Left hindlimb (tissue), 1 donor: Measurements from ENCODE around the gene CRAT.
"Not testable (repeated sequence)": the region's sequence is repeated elsewhere in the genome, so short reads cannot be mapped to it uniquely, and the experiment has no call there.

Experiments
- DNase-seq: peaks from one replicate; pipeline ENCODE4 v3.0.0-alpha.2; 2018

CRAT gene

DNA sequence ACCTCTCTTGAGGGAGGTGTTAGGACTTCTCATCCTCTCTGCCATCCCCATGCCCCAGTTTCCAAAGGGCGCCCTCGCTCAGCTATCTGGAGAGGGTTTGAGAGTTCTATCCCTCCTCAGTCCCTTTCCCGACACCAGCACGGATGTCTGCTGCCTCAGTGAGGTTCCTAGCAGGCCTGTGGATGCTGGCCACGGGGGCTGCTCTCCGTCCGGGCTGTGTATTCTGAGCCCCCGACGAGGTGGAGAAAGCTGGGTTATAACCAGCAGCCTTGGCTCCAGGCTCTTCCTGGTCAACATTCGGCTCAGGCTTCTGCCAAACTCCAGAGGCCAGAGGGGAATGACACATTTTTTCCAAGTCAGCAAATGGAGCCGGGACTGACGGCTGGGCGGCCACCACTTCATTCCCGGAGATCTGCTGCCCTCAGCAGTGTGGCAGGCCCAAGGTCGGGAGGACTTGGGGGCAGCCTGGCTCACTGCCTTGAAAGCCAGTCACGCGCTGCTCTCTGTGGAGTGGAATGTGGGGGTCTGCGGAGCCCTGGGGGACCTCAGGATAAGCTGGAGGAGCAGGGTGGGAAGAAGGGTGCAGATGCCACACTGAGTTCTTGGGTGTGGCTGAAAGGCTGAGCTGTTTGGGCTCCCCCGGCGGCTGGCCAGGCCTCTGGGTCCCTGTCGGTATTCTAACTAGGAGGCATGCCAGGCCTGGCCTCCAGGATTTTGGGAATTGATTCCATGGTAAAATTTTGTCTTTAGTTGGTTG, 28.1 kb upstream of the CRAT start:
- peak; percentile 80 for DNase-seq

DNA sequence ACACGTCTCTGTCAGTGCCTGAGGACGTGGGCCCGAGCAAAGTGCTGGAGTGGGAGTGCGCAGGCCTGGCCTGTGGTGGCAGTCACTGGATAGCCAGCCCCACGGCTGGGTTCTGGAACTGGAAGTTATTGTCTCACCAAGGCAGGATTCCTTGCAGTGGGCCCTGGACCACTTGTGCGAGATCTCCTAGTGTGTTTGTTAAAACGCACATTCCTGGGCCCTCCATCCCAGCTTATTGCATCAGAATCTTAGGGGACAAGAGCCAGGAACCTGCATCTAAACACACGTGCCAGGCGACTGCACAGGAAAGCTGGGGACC, 27.5 kb upstream of the CRAT start:
- no peak for DNase-seq

DNA sequence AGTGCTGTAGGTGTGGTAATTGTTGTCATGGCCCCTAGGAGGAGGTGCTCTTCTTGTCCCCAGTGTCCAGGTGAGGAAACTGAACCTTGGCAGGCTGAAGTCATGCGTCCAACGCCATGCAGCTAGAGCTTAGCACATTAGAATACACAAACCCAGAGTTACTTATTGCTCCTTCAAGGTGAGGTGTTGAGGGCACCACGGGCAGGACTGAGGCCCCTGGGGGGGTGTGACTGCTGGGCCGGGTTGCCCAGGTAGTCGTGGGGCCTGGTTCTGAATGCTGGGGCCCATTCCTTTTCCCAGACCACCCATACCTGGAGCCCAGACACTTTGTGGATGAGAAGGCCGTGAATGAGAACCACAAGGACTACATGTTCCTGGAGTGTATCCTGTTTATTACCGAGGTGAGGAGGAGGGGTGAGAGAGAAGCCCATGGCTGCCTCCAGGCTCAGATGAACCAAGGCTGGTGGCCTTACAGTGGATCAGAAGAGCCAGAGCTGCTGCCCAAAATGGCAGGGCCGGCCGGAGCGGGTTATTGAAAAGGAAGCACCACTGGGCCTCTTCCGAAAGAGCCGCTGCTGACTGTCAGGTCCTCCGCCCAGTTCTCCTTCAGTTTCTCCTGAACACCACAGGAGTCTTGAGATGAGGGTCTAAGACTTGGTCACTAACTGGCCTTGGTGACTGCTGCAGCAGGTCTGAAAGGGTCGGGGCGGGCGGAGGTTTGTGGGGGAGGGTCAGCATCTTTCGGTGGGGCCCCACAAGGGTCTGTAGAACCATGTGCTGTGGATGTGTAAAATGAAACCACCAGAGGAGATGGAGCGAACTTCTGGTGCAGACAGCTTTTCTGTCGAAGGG, 26.9 kb upstream of the CRAT start:
- no peak for DNase-seq

DNA sequence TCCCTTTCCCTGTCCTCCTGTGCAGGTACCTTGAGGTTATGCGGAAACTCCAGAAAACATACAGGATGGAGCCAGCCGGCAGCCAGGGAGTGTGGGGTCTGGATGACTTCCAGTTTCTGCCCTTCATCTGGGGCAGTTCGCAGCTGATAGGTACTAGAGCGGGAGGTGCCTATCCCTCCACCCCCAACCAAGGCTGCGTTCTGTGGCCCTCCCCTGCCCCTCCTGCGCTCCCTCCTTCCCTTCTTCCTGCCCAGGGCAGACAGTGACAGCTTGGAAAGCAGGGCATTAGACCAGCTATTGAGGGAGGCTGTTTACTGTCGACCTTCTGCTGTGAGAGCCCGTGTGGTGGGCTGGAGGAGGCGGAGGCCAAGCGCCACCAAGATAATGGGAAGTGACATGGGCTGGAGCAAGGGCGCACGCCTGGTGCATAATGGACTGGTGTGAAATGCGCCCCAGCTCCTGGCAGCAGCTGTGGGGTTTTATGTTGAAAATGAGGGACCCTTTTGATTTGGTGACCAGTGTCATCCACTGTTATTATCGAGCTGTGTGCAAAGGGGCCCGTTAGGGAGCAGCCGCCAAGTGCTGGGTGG, 25.9 kb upstream of the CRAT start:
- no peak for DNase-seq

DNA sequence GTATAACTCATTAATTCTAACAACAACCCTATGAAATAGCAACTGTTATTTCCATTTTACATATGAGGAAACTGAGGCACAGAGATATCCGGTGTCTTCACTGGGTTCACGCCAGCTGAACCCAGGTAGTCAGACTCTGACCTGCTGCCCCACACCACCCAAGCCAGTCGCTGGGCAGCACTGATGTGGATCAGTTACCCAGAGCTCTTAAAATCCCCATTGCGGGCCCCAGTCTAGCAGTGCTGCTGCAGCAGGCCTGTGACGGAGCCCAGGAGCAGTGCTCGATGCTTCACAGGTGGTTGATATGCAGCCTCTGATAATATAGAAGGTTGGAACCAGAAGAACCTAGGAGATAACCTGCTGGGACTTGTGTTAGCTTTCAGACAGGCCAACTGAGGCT, 24.9 kb upstream of the CRAT start:
- no peak for DNase-seq

DNA sequence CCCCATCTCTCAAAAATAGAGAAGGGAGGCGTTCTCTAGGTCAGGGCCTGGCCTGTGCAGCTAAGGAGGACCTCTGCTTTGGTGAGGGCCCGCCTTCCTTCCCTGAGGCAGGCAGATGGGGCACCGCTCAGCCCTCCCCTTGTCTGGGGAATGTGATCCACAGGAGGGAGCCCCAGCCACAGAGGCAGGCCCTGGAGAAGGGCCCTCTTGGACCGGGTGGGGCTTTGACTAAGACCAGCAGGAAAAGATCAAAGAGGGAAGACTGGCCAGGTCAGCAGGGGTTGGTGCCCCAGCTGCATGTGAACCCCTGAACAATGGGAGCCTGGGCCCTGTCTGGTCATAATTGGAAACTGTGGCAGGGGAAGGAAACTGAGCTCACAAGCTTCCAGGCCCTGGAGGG, 22.5 kb upstream of the CRAT start:
- no peak for DNase-seq

DNA sequence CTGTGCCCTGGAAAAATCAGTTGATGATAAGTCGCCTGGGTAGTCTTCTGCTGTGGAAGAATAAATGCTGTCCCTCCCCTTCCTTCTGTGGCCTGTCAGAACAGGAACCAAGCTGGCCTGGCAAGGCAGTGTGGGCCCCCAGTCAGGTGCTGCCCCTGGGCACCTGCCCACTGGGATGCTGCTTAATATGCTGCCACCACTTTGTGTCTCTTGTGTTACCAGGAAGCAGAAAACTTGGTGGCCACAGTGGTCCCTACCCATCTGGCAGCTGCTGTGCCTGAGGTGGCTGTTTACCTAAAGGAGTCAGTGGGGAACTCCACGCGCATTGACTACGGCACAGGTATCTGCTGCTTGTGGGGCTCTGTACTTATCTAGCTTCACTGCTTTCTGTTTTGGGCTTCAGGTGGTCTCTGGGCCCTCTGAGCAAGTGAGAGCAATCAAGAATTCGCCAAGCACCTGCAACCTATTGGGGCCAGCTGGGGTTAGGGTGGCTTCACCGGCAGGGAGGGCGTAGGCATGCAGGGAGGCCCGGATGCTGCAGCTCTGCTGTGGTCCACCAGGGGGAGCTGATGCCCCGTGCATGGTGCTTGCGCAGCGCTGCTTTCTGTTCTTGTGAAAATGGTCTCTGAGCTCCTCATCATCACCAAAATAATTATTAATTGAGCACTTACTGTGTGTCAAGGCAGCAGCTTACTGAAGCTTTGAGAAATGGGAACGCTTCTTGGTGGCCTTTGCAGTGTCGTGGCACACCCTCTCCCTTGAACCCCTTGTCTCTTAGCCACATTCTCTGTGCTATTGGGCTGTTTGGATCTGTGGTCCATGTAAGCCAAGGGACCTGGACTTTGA, 20.9 kb upstream of the CRAT start:
- DNase-seq, result peak; percentile 85

DNA sequence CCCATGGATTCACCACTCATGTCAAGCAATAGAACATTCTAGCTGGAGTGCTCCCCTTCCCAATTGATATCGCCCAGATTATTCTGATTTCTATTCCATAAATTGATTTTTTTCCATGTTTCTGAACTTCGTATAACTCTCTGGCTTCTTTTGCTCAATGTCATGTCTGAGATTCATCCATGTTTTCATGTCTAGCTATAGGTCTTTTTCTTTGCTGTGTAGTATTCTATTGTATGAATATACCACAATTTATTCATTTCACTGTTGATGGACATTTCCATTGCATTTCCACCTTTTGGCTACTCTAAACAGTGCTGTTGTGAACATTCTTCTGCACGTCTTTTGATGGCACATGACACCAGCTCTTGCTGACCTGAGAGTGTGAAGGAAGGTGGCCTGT, 20.2 kb upstream of the CRAT start:
- DNase-seq, result no peak

DNA sequence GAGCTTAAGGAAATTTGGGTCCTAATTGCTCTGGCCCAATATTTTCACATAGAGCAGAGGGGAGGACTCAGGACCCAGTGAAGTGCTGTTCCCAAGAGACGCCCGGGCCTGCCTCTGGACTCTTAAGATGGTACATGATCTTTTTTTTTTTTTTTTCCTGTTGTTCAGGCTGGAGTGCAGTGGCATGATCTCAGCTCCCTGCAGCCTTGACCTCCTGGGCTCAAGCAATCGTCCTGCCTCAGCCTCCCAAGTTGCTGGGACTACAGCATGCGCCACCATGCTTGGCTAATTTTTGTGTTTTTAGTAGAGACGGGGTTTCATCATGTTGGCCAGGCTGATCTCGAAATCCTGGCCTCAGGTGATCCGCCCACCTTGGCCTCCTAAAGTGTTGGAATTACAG, 19.7 kb upstream of the CRAT start:
- DNase-seq, result not testable (repeated sequence)

DNA sequence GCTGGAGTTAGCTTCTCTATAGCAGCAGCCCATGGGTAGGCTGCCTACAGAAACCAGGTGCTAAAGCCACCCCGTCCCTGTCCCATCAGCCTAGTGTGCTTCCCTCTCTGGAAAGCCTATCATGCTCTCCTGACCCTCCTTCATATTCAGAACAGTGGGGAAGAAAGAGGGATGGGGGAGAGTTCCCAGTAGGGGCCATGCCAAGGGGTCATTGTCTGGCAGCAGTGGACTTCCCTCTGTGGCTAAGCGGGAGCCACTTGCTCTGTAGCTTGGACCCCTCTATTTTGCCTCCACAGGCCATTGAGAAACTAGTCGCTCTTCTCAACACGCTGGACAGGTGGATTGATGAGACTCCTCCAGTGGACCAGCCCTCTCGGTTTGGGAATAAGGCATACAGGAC, 18.1 kb upstream of the CRAT start:
- DNase-seq, result no peak

DNA sequence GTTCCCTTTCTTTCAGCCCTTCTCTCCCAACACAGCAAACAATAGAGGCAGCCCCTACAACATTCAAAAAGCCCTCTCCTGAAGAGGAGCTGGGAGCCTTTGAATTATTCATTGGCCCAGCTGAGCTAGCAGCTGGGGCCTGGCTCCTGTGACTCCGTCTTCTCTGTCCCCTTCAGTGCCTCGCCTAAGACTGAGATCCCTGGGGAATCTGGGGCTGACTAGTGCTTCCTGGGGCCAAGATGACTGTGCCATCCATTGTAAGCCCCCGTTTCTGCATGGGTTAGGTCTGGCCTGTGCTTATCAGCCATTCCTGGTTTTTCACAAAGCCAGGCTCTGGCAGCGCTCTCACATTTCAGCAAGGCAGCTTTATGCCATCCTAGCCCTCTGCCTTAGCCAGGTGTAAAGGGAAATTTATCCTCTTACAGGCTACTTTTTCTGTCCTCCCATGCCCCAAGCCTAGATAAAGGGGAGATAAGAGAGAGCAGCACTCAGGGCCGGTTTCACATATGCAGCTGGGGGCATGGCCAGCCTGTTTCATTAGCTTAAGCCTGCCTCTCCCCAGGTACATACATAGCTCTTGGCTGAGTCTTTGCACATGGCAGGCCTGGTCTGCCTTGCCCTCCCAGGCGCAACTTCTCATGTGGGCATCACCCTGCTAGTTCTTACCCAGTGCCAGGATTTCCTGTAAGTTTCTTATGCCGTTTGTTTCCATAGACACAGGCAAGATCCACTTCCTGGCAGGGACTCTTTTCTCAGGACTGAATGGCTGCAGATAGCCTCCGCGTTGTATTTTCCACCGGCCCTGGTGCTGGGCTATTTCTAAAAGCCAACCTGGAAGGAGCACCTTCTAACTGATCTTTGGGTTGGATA, 16.4 kb upstream of the CRAT start:
- no peak for DNase-seq

DNA sequence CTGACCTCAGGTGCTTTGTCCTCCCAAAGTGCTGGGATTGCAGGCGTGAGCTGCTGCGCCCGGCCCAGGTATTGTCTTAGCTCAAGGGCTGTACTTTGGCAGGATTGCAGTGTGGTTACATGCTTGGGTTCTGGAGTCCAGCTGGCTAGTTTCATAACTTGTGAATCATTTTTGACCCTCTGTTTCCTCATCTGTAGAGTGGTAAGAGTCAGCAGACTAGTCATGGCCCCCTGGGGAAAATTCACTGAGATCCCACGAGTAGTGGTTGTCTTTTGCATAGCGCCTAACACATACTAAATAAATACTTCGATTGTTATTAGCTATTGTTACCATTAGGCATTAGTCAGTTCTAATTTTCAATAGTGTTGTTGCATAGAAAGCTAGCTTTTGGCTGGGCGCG, 14.9 kb upstream of the CRAT start:
- DNase-seq, result no peak

DNA sequence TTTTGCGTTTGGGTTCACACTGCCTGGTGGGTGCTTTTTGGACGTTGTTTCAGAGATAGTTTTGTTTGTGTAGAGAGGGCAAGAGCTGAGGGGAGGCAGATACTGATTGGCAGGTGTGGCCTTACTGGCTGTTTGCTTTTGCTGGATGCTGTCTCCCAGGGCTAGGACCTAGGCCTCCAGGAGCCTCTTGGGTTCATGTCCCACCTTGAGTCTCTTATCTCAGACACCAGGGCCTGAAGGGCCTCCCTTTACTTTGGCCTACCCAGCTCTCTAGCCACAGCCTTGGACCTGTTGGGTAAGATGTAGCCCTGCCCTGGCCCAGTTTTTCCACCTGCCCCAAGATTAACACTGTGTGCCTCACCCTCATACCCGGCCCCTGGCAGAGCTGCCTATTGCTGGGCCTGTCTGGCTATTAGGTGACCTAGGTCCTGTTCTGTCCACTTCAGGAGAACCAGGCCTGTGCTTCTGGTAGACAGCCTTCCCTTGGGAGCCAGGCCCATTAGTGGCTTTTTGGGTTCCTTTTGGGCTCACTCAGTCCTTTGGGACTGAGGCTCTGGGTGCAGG, 14.0 kb upstream of the CRAT start:
- DNase-seq, result no peak

DNA sequence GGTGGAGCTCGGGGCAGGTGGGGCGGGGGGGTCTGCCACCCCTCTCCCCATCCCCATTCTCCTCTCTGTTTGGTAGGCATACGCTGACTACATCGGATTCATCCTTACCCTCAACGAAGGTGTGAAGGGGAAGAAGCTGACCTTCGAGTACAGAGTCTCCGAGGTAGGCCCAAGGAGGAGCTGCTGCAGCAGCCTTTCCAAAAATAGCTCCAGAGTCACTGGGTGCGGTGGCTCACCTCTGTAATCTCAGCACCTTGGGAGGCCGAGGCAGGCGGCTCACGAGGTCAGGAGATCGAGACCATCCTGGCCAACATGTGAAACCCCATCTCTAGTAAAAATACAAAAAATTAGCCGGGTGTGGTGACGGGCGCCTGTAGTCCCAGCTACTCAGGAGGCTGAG, 12.4 kb upstream of the CRAT start:
- DNase-seq, result not testable (repeated sequence)

DNA sequence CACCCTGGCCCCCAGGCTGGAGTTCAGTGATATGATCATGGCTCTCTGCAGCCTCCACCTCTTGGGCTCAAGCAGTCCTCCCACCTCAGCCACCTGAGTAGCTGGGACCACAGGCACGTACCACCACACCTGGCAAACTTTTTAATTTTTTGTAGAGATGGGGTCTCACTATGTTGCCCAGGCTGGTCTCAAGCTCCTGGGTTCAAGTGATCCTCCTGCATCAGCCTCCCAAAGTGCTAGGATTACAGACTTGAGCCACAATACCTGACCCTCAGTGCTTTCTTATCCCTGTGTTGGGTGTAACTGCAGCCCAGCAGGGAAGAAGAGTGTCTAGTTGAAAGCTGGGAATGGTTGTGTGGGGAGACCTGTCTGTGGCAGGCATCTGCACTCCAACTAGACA, 11.5 kb upstream of the CRAT start:
- DNase-seq, result no peak

DNA sequence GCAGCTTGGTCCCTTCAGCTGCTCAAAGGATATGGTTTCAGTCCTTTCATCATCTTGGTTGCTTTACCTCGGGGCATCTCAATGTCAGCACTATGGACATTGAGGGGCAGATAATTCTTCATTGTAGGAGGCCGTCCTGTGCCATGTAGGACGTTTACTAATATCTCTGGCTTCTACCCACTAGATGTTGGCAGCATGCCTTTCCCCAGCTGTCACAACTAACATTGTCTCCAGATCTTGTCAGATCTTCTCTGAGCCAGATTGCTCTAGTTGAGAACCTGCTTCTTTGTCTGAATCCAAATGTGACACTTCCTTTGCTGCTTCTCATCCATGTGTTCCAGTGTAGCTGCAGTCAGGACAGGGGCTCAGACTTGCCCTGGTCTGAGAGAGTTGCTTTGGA, 10.9 kb upstream of the CRAT start:
- DNase-seq, result no peak

DNA sequence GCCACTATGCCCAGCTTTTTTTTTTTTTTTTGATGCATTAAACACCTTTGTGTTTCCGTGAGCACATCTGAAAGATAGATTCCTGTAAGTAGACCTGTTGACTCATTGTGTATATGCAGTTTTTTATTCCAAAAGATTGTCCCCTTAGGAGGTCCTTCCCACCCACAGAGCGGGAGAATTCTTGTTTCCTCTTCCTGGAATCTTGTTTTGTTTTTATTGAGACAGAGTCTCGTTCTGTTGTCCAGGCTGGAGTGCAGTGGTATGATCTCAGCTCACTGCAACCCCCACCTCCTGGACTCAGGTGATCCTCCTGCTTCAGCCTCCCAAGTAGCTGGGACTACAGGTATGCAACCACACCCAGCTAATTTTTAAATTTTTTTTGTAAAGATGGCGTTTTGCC, 8.2 kb upstream of the CRAT start:
- no peak for DNase-seq

DNA sequence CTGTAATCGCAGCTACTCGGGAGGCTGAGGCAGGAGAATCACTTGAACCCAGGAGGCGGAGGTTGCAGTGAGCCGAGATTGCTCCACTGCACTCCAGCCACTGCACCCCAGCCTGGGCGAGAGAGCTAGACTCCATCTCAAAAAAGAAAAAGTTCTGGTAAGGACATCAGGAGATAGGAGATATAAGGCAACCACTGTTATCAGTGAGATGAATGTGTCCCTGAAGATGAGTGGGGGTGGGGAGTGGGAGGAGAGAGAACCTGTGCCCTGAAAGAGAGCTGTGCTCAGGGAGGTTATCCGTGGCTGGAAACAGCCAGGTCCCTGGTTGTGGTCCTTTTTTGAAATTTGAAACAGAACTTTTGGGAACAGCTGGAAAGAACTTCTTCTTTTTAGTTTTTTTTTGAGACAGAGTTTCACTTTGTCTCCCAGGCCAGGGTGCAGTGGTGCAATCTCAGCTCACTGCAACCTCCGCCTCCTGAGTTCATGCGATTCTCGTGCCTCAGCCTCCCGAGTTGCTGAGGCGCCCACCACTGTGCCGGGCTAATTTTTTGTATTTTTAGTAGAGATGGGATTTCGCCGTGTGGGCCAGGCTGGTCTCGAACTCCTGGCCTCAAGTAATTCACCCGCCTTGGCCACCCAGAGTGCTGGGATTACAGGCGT, 3.2 kb upstream of the CRAT start:
- DNase-seq, result no peak

DNA sequence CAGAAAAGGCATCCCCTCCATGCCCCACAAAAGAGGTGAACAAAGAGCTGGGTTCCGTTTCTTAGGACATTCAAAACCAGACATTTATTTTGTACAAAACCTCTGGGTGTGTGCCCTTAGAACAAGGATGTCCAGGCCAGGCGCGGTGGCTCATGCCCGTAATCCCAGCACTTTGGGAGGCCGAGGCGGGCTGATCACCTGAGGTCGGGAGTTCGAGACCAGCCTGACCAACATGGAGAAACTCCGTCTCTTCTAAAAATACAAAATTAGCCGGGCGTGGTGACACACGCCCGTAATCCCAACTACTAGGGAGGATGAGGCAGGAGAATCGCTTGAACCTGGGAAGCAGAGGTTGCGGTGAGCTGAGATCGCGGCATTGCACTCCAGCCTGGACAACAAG, 1.9 kb upstream of the CRAT start:
- not testable (repeated sequence) for DNase-seq

DNA sequence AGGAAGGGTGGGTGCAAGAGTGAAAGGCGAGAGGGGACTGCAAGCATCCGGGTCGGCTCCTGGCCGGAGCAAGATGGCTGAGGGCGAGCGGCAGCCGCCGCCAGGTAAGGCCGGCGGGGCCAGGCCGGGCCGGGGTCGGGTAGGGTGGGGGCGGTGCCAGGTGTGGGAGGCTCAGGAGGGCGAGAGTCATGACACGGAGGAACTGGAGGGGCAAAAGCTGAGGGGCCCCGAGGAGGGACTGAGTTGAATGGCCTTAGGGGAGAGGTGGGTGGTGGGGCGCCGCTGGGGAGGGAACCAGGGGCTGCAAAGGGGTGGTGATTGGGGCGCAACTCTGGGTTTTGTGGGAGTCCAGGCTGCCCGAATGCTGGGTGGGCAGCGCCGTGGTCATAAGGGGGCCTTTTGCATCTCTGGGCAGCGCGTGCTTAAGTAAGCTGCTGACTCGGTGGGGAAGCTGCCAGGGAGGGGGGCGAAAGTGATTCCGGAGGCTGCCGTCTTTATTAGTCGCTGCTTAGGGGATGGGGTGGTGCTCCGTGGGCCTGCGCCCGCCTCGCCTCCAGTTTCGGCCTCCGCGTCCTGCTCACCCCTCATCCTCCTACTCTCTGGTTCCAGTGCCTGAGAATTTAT, 1.0 kb upstream of the CRAT start:
- peak; percentile 61 for DNase-seq
